ENCODE results near the gene ZBTB16. TPM values are rescaled to one million over a fixed set of nuclear protein-coding genes. Genes with fewer than 3 reads are reported as not detected.

Gene ZBTB16
- total and polyA plus RNA-seq, 4 donors: 21.4 to 224 (median 102) TPM

DNA sequence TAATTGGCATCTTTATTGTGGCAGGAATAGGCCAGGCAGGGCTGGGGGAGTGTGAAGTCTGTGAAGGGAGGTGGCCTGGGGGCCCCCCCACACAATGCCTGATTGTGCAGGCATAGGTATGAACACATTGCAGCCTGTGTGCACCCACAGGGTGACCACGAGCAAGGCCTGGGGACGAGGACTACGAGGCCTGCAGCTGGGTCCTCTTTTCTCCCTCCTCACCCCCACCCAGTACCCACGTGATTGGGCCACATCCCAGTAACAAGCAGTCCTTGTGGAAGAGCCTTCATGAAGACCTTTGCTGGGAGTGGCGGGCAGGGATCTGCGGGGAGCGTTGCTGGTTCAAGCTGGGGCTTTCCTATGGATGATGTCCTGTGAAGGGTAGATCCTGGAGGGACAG is 29.3 kb downstream of the ZBTB16 start:
- no peak for TF ChIP-seq CTCF (IDR thresholded peaks at IDR 0.05; ENCODE audit: control extremely low read depth, extremely low read depth)
- ATAC-seq (ENCODE audit: insufficient read depth, low FRiP score) (no peak), DNase-seq (no peak)
- no peak overlapping the region for H3K4me3 ChIP-seq
- H3K36me3 ChIP-seq (ENCODE audit: control insufficient read depth in 4 of 4, insufficient read depth in 4 of 4, low read length in 4 of 4): peaks cover 0 to 20% (median 6%) of the 10 kb centered on the region in 4 donors
- H3K9ac ChIP-seq (ENCODE audit: insufficient read depth in 1 of 2, low read length in 2 of 2): no peak overlapping the region
- H3K27ac ChIP-seq (ENCODE audit: low read depth in 1 of 2, low read length in 1 of 2): no peak overlapping the region
- H3K27me3 ChIP-seq (ENCODE audit: control insufficient read depth in 3 of 3, insufficient read depth in 3 of 3, low read length in 2 of 3): no peaks in the 10 kb centered on the region
- H3K9me3 ChIP-seq (ENCODE audit: control insufficient read depth in 4 of 4, insufficient read depth in 3 of 4, low read length in 3 of 4): peaks cover 0 to 3% (median 0%) of the 10 kb centered on the region in 4 donors
- H3K4me1 ChIP-seq (ENCODE audit: control insufficient read depth in 5 of 5, insufficient read depth in 5 of 5, low read length in 5 of 5): peaks cover 7 to 70% (median 23%) of the 10 kb centered on the region in 5 donors
- WGBS, 2 donors: 56 to 75% methylated on average over 7 of the region's 7 CpGs

- Histone ChIP-seq H3K9ac (ENCODE audit: insufficient read depth in 1 of 2, low read length in 2 of 2) (no peak overlapping the region), H3K36me3 (ENCODE audit: control insufficient read depth in 4 of 4, insufficient read depth in 4 of 4, low read length in 4 of 4) (peaks cover 0 to 25% (median 6%) of the 10 kb centered on the region in 4 donors), H3K4me1 (ENCODE audit: control insufficient read depth in 5 of 5, insufficient read depth in 5 of 5, low read length in 5 of 5) (peaks cover 7 to 60% (median 23%) of the 10 kb centered on the region in 5 donors), H3K27ac (ENCODE audit: low read depth in 1 of 2, low read length in 1 of 2) (peak overlapping the region; percentile 17 to 34), H3K9me3 (ENCODE audit: control insufficient read depth in 4 of 4, insufficient read depth in 3 of 4, low read length in 3 of 4) (peaks cover 0 to 3% (median 0%) of the 10 kb centered on the region in 4 donors), H3K27me3 (ENCODE audit: control insufficient read depth in 3 of 3, insufficient read depth in 3 of 3, low read length in 2 of 3) (no peaks in the 10 kb centered on the region), H3K4me3 (no peak overlapping the region)
- 76 to 79% methylated on average over 4 of the region's 4 CpGs for WGBS, 2 donors
- DNase-seq (no peak), ATAC-seq (ENCODE audit: insufficient read depth, low FRiP score) (no peak)
- TF ChIP-seq CTCF (IDR thresholded peaks at IDR 0.05; ENCODE audit: control extremely low read depth, extremely low read depth): no peak
Measured at GRCh38 chr11:114089748-114090147, 30.2 kb downstream of the ZBTB16 start.

DNA sequence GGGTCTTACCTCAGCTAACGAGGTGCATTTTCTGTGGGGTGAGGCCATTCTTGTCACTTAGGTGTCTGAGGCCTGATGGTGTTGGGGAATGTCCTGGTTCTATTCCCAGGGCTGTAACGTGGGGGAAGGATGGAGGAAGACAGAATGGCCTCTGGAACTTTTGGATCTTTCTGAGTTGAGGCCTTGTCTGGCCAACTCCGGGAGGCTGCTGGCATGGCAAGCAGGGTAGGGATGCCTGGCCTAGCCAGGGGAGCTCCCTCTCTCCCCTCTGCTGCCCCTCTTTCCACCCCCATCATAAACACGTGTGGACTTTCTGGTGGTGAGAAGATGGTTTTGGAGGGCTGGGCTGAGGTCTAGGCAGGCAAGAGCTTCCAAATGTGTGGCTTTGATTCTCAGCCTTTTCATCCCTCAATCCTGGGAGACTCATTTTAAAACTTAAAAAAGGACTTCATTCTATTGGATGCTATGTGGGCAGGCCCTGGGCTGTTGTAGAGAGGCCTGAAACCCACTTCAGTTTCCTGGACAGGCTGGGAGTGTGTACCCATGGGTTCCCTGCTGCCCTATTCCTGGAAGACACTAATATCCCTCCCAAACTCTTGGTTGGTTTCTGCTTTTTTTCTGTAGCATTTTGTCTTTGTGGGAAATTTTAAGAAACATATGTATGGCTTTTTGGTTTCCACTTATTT is 30.9 kb downstream of the ZBTB16 start:
- Histone ChIP-seq H3K9ac (ENCODE audit: insufficient read depth in 1 of 2, low read length in 2 of 2) (no peak overlapping the region), H3K36me3 (ENCODE audit: control insufficient read depth in 4 of 4, insufficient read depth in 4 of 4, low read length in 4 of 4) (peaks cover 0 to 26% (median 6%) of the 10 kb centered on the region in 4 donors), H3K27me3 (ENCODE audit: control insufficient read depth in 3 of 3, insufficient read depth in 3 of 3, low read length in 2 of 3) (no peaks in the 10 kb centered on the region), H3K4me1 (ENCODE audit: control insufficient read depth in 5 of 5, insufficient read depth in 5 of 5, low read length in 5 of 5) (peaks cover 7 to 56% (median 23%) of the 10 kb centered on the region in 5 donors), H3K9me3 (ENCODE audit: control insufficient read depth in 4 of 4, insufficient read depth in 3 of 4, low read length in 3 of 4) (peaks cover 0 to 3% (median 0%) of the 10 kb centered on the region in 4 donors), H3K27ac (ENCODE audit: low read depth in 1 of 2, low read length in 1 of 2) (peak overlapping the region in 1 of 2 donors; percentile 34), H3K4me3 (no peak overlapping the region)
- no peak for ATAC-seq (ENCODE audit: insufficient read depth, low FRiP score)
- TF ChIP-seq CTCF (IDR thresholded peaks at IDR 0.05; ENCODE audit: control extremely low read depth, extremely low read depth): no peak
- no peak for DNase-seq
- 69 to 85% methylated on average over 4 of the region's 4 CpGs for WGBS, 2 donors
